ENCODE measurements around the gene OR2J2. TPM values are rescaled to one million over a fixed set of nuclear protein-coding genes. Genes with fewer than 3 reads are reported as not detected.
"Not testable (repeated sequence)": the region's sequence is repeated elsewhere in the genome, so short reads cannot be mapped to it uniquely, and the experiment has no call there.

Gene OR2J2
- total RNA-seq, 1 experiment from 2014 or later: not detected

DNA sequence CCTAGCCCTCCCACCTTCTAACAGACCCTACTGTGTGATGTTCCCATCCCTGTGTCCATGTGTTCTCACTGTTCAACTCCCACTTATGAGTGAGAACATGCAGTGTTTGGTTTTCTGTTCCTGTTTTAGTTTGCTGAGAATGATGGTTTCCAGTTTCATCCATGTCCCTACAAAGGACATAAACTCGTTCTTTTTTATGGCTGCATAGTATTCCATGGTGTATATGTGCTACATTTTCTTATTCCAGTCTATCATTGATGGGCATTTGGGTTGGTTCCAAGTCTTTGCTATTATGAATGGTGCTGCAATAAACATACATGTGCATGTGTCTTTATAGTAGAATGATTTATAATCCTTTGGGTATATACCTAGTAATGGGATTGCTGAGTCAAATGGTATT lies 18.0 kb downstream of the OR2J2 start:
- H3K27me3 ChIP-seq (ENCODE audit: control insufficient read depth, insufficient read depth, low read length); DNase-seq; H3K36me3 ChIP-seq (replicated peaks; ENCODE audit: control insufficient read depth, insufficient read depth, low read length); H3K4me3 ChIP-seq (ENCODE audit: insufficient read depth, low read depth, low read length): not testable (repeated sequence)

- no peaks in the 10 kb centered on the region for H3K27me3 ChIP-seq (ENCODE audit: control insufficient read depth, insufficient read depth, low read length)
Observed at GRCh38 chr6:29200767-29201662, 30.3 kb downstream of the OR2J2 start.

DNA sequence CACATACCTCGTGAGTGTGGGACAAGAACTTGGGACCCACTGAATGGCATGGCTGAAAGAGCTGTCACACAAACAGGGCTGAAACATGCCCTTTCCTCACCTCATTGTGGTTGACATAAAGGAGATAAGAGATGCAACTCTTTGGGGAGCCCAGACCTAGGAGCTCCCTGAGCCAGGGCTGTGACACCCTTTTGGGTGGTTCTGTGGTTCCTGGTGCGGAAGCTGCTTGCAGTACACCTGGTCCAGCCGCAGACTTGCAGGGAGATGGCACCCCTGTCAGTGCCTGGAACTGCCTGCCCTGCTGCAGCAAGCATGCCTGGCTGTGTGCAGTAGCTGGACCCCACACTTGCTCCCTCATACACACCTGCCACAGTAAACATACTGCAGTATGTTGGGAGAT lies 31.3 kb downstream of the OR2J2 start:
- Histone ChIP-seq H3K27me3 (ENCODE audit: control insufficient read depth, insufficient read depth, low read length) (no peaks in the 10 kb centered on the region), H3K4me3 (ENCODE audit: insufficient read depth, low read depth, low read length) (no peak overlapping the region), H3K36me3 (replicated peaks; ENCODE audit: control insufficient read depth, insufficient read depth, low read length) (no peaks in the 10 kb centered on the region)
- DNase-seq: no peak

More at GRCh38 chr6:29200767-29201662, 30.3 kb downstream of the OR2J2 start:
- no peaks in the 10 kb centered on the region for H3K36me3 ChIP-seq (replicated peaks; ENCODE audit: control insufficient read depth, insufficient read depth, low read length)
- H3K4me3 ChIP-seq (ENCODE audit: insufficient read depth, low read depth, low read length): no peak overlapping the region
- DNase-seq: no peak

- Histone ChIP-seq H3K36me3 (replicated peaks; ENCODE audit: control insufficient read depth, insufficient read depth, low read length) (no peaks in the 10 kb centered on the region), H3K27me3 (ENCODE audit: control insufficient read depth, insufficient read depth, low read length) (no peaks in the 10 kb centered on the region), H3K4me3 (ENCODE audit: insufficient read depth, low read depth, low read length) (no peak overlapping the region)
- DNase-seq: no peak
Observed at GRCh38 chr6:29211488-29211887, 40.8 kb downstream of the OR2J2 start.

- Histone ChIP-seq H3K36me3 (replicated peaks; ENCODE audit: control insufficient read depth, insufficient read depth, low read length) (no peaks in the 10 kb centered on the region; the same call in 1 of the 2 replicates), H3K27me3 (ENCODE audit: control insufficient read depth, insufficient read depth, low read length) (no peaks in the 10 kb centered on the region), H3K4me3 (ENCODE audit: insufficient read depth, low read depth, low read length) (no peak overlapping the region)
- no peak for DNase-seq
Observed at GRCh38 chr6:29216528-29216927, 45.8 kb downstream of the OR2J2 start.

GRCh38 chr6:29217242-29217641 lies 46.5 kb downstream of the OR2J2 start:
- not testable (repeated sequence) for H3K36me3 ChIP-seq (replicated peaks; ENCODE audit: control insufficient read depth, insufficient read depth, low read length); H3K4me3 ChIP-seq (ENCODE audit: insufficient read depth, low read depth, low read length); H3K27me3 ChIP-seq (ENCODE audit: control insufficient read depth, insufficient read depth, low read length); DNase-seq

- not testable (repeated sequence) for DNase-seq; H3K27me3 ChIP-seq (ENCODE audit: control insufficient read depth, insufficient read depth, low read length); H3K4me3 ChIP-seq (ENCODE audit: insufficient read depth, low read depth, low read length); H3K36me3 ChIP-seq (replicated peaks; ENCODE audit: control insufficient read depth, insufficient read depth, low read length)
Observed at GRCh38 chr6:29218056-29218455, 47.3 kb downstream of the OR2J2 start.

Other genes with a start within 250 kb of the OR2J2 start
- 98.8 and 100 TPM in 2 replicates for gene TRIM27, start 246.9 kb upstream of the OR2J2 start, total RNA-seq (2014; rRNA removed; shearing (Covaris generic))
- 1.4 and 2.8 TPM in 2 replicates for gene ZNF311, start 165.6 kb upstream of the OR2J2 start, total RNA-seq (2014; rRNA removed; shearing (Covaris generic))
- not detected in 2 replicates for gene OR2W1, start 125.7 kb upstream of the OR2J2 start, total RNA-seq (2014; rRNA removed; shearing (Covaris generic))
- gene OR2B3, start 83.6 kb upstream of the OR2J2 start, total RNA-seq (2014; rRNA removed; shearing (Covaris generic)): not detected in 2 replicates
- not detected in 2 replicates for gene OR2J1, start 71.4 kb upstream of the OR2J2 start, total RNA-seq (2014; rRNA removed; shearing (Covaris generic))
- not detected in 2 replicates for gene OR2J3, start 62.8 kb upstream of the OR2J2 start, total RNA-seq (2014; rRNA removed; shearing (Covaris generic))
- gene OR14J1, start 130.8 kb downstream of the OR2J2 start, total RNA-seq (2014; rRNA removed; shearing (Covaris generic)): not detected in 2 replicates
- not detected in 2 replicates for gene OR5V1, start 198.0 kb downstream of the OR2J2 start, total RNA-seq (2014; rRNA removed; shearing (Covaris generic))
- gene OR12D3, start 204.4 kb downstream of the OR2J2 start, total RNA-seq (2014; rRNA removed; shearing (Covaris generic)): not detected in 2 replicates
- not detected in 2 replicates for gene OR12D2, start 224.7 kb downstream of the OR2J2 start, total RNA-seq (2014; rRNA removed; shearing (Covaris generic))
- not detected in 2 replicates for gene OR12D1, start 244.0 kb downstream of the OR2J2 start, total RNA-seq (2014; rRNA removed; shearing (Covaris generic))

Measured in H7 (cell line).